H1 (cell line): Measurements from ENCODE around the gene MMD. TPM values are rescaled to one million over a fixed set of nuclear protein-coding genes. Genes with fewer than 3 reads are reported as not detected.

Experiments
- CTCF ChIA-PET: fragments of 300-600 bp; sonication (Branson Sonifier 250); formaldehyde crosslinking; loops from one replicate; lab custom pipeline; 2021; ENCODE audit not compliant: partially characterized antibody; lab: Charles Lee
- POLR2A ChIA-PET: fragments of 300-600 bp; sonication (Branson Sonifier 250); formaldehyde crosslinking; loops from one replicate; lab custom pipeline; 2021; ENCODE audit warnings: inconsistent platforms; ENCODE audit not compliant: partially characterized antibody; lab: Charles Lee
- DNase-seq, 2 experiments: peaks; one replicate each; pipeline versions ENCODE4 v3.0.0 to v3.0.0-alpha.2; 2010 to 2022; ENCODE audit warnings: low spot score in 2 of 2, low read depth in 1 of 2, mixed read lengths in 1 of 2
- FAIRE-seq: peaks from 2 replicates; lab custom pipeline; 2011; peaks lifted over from hg19 to GRCh38; lab: Jason Lieb, UNC
- H2AFZ ChIP-seq: 2 replicates; pipeline ENCODE4 v1.8.1; 2012; ENCODE audit warnings: low read length, inconsistent platforms
- H2AK5ac ChIP-seq: 2 replicates; pipeline ENCODE4 v1.6.1; 2013; ENCODE audit warnings: low read depth, low read length
- H2BK120ac ChIP-seq: replicated peaks from 2 replicates; pipeline ENCODE3; 2013; ENCODE audit warnings: low read depth, low read length, inconsistent platforms
- H2BK12ac ChIP-seq: 2 replicates; pipeline ENCODE4 v1.6.1; 2013; ENCODE audit warnings: low read depth, low read length
- H2BK15ac ChIP-seq: 2 replicates; pipeline ENCODE4 v1.6.1; 2013; ENCODE audit warnings: low read length
- H2BK20ac ChIP-seq: 2 replicates; pipeline ENCODE4 v1.6.1; 2013; ENCODE audit warnings: low read length
- H2BK5ac ChIP-seq: 2 replicates; pipeline ENCODE4 v1.6.1; 2013; ENCODE audit warnings: low read depth, low read length
- H3K14ac ChIP-seq: 2 replicates; pipeline ENCODE4 v1.6.1; 2013; ENCODE audit warnings: inconsistent platforms; ENCODE audit not compliant: insufficient read length
- H3K18ac ChIP-seq: 2 replicates; pipeline ENCODE4 v1.6.1; 2013; ENCODE audit warnings: low read length; ENCODE audit errors: extremely low read depth
- H3K23ac ChIP-seq: 2 replicates; pipeline ENCODE4 v1.6.1; 2013; ENCODE audit warnings: inconsistent platforms; ENCODE audit not compliant: insufficient read length
- H3K23me2 ChIP-seq: 2 replicates; pipeline ENCODE4 v1.6.1; 2013; ENCODE audit warnings: low read depth, low read length
- H3K27ac ChIP-seq: 2 replicates; pipeline ENCODE4 v1.6.1; 2011; ENCODE audit warnings: low read depth, low read length, inconsistent platforms
- H3K27me3 ChIP-seq, 4 experiments: replicated peaks in 1 of 4; 1 replicate in 1 of 4; 2 replicates in 3 of 4; pipeline versions ENCODE4 v1.6.1 to v1.8.1; 2011 to 2013; ENCODE audit warnings: low read length in 3 of 4, mild to moderate bottlenecking in 3 of 4, inconsistent platforms in 2 of 4, mixed read lengths in 2 of 4, moderate library complexity in 1 of 4; ENCODE audit not compliant: control insufficient read depth in 3 of 4, insufficient read depth in 3 of 4; ENCODE audit errors: extremely low read depth in 1 of 4
- H3K36me3 ChIP-seq, 4 experiments: 2 replicates each; pipeline versions ENCODE4 v1.6.1 to v1.8.1; 2011 to 2013; ENCODE audit warnings: mild to moderate bottlenecking in 4 of 4, low read length in 3 of 4, moderate library complexity in 2 of 4, control low read depth in 1 of 4, inconsistent platforms in 1 of 4; ENCODE audit not compliant: insufficient read depth in 4 of 4, control insufficient read depth in 2 of 4
- H3K4ac ChIP-seq: replicated peaks from 2 replicates; pipeline ENCODE3; 2013; ENCODE audit warnings: low read length, low read depth, mixed read lengths, inconsistent platforms; ENCODE audit not compliant: insufficient read length
- H3K4me1 ChIP-seq, 4 experiments: replicated peaks in 1 of 4; 1 replicate in 1 of 4; 2 replicates in 3 of 4; pipeline versions ENCODE4 v1.6.1 to v1.8.1; 2011 to 2013; ENCODE audit warnings: low read length in 3 of 4, inconsistent platforms in 2 of 4, mixed read lengths in 1 of 4; ENCODE audit not compliant: insufficient read depth in 4 of 4, control insufficient read depth in 3 of 4
- H3K4me2 ChIP-seq, 2 experiments: 2 replicates each; pipeline versions ENCODE4 v1.6.1 to v1.8.1; 2011 to 2013; ENCODE audit warnings: low read depth in 2 of 2, low read length in 2 of 2, control low read depth in 1 of 2, inconsistent platforms in 1 of 2, mild to moderate bottlenecking in 1 of 2; ENCODE audit not compliant: insufficient read depth in 1 of 2
- H3K4me3 ChIP-seq, 4 experiments: fragments of 200-600, 300-600 bp in 1 of 4; sonication (generic), shearing (Covaris generic), sonication (Bioruptor Twin) in 1 of 4; 2 replicates each; pipeline versions ENCODE4 v1.5.1 to v1.8.1; 2011 to 2016; ENCODE audit warnings: low read length in 4 of 4, low read depth in 3 of 4, control low read depth in 2 of 4, inconsistent platforms in 2 of 4, mild to moderate bottlenecking in 2 of 4, mixed read lengths in 1 of 4, moderate library complexity in 1 of 4; ENCODE audit not compliant: insufficient read depth in 2 of 4; ENCODE audit errors: extremely low read depth in 1 of 4
- H3K56ac ChIP-seq: replicated peaks from 2 replicates; pipeline ENCODE3; 2013; ENCODE audit warnings: low read depth, mild to moderate bottlenecking, mixed read lengths, low read length, inconsistent platforms; ENCODE audit not compliant: insufficient read length
- H3K79me1 ChIP-seq: 2 replicates; pipeline ENCODE4 v1.6.1; 2013; ENCODE audit warnings: low read depth, low read length, control low read depth
- H3K79me2 ChIP-seq, 2 experiments: 2 replicates each; pipeline versions ENCODE4 v1.6.1 to v1.8.1; 2012 to 2013; ENCODE audit warnings: low read length in 2 of 2, mild to moderate bottlenecking in 2 of 2, inconsistent platforms in 1 of 2; ENCODE audit not compliant: insufficient read depth in 2 of 2, control insufficient read depth in 1 of 2
- H3K9ac ChIP-seq, 4 experiments: replicated peaks in 1 of 4; 1 replicate in 1 of 4; 2 replicates in 3 of 4; pipeline versions ENCODE4 v1.6.1 to v1.8.1; 2011 to 2013; ENCODE audit warnings: low read depth in 3 of 4, low read length in 3 of 4, control low read depth in 2 of 4, mild to moderate bottlenecking in 2 of 4, moderate library complexity in 2 of 4, inconsistent platforms in 1 of 4; ENCODE audit errors: extremely low read depth in 1 of 4
- H3K9me3 ChIP-seq, 2 experiments: 2 replicates each; pipeline versions ENCODE4 v1.6.1 to v1.8.1; 2012 to 2013; ENCODE audit warnings: mild to moderate bottlenecking in 2 of 2, moderate library complexity in 2 of 2, control low read depth in 1 of 2, inconsistent platforms in 1 of 2, low read depth in 1 of 2, low read length in 1 of 2, mixed read lengths in 1 of 2; ENCODE audit not compliant: insufficient read depth in 2 of 2
- H4K20me1 ChIP-seq, 2 experiments: replicated peaks in 1 of 2; 2 replicates each; pipeline versions ENCODE3 to v1.8.1; 2011 to 2013; ENCODE audit warnings: inconsistent platforms in 2 of 2, low read length in 2 of 2, mild to moderate bottlenecking in 1 of 2; ENCODE audit not compliant: insufficient read depth in 2 of 2, control insufficient read depth in 1 of 2
- H4K5ac ChIP-seq: 2 replicates; pipeline ENCODE4 v1.6.1; 2013; ENCODE audit warnings: low read length, low read depth, mixed read lengths, inconsistent platforms; ENCODE audit not compliant: insufficient read length
- H4K8ac ChIP-seq: 2 replicates; pipeline ENCODE4 v1.8.0; 2013; ENCODE audit warnings: mild to moderate bottlenecking, moderate library complexity, low read length, inconsistent platforms; ENCODE audit not compliant: insufficient read depth; ENCODE audit errors: extremely low read depth
- H4K91ac ChIP-seq: replicated peaks from 2 replicates; pipeline ENCODE3; 2013; ENCODE audit warnings: low read length, mixed read lengths, inconsistent platforms; ENCODE audit not compliant: insufficient read length
- HDAC2 ChIP-seq, 2 experiments: fragments of 300-600 bp in 1 of 2; sonication (generic) in 1 of 2; IDR thresholded peaks; 2 replicates each; pipeline ENCODE4 v1.6.1; 2011 to 2012; ENCODE audit warnings: low read depth in 2 of 2, low read length in 2 of 2, mild to moderate bottlenecking in 2 of 2, moderate library complexity in 2 of 2, borderline replicate concordance in 1 of 2, inconsistent platforms in 1 of 2
- WGBS, 2 experiments: shearing (Covaris generic) in 1 of 2; methylation state at CpG; one replicate each; pipeline versions ENCODE4 v1.1.6 to v1.1.7; 2013 to 2015; ENCODE audit warnings: low lambda C conversion rate in 2 of 2, mixed read lengths in 2 of 2, inconsistent platforms in 1 of 2, low coverage in 1 of 2, missing lambda C conversion rate in 1 of 2; ENCODE audit not compliant: insufficient replicate concordance in 2 of 2, insufficient coverage in 1 of 2, insufficient read length in 1 of 2; ENCODE audit errors: extremely low coverage in 1 of 2, missing lambda C conversion rate in 1 of 2; 5-methylcytosine and 5-hydroxymethylcytosine counted together
- polyA plus RNA-seq, 7 experiments: library from polyadenylated mRNA; depleted of rRNA in 3 of 7; stranded (reverse) in 5 of 7; unstranded in 2 of 7; fragments of >200 nt in 5 of 7; fragments of 200-250 nt in 2 of 7; gene quantifications; 1 replicate in 5 of 7; 2 replicates in 1 of 7; 4 replicates in 1 of 7; pipeline versions ENCODE4 v1.2.1 to v1.2.3, GENCODE V29; 2011 to 2013; ENCODE audit warnings: missing spikeins in 2 of 7, mixed read lengths in 2 of 7
- total RNA-seq: library from RNA; stranded (reverse); fragmentation: NEBNext Ultra II Directional; extraction: Animal tissue kit (Norgen Biotek cat#: 25700); gene quantifications from 2 replicates; pipeline ENCODE4 v1.2.1, GENCODE V29; 2021

MMD gene
- total and polyA plus RNA-seq, 2 of the 8 experiments (the other 6 are each of a cell fraction or from before 2014, with no cell fraction given) = 28.2 to 37.8 TPM

GRCh38 chr17:55416470-55417052 lies 5.1 kb downstream of the MMD start:
- Histone ChIP-seq H2BK20ac (no peak overlapping the region), H3K9me3 (no peaks in the 10 kb centered on the region), H3K23ac (no peak overlapping the region), H3K4me3 (no peak overlapping the region), H3K14ac (no peak overlapping the region), H4K8ac (no peak overlapping the region), H2BK120ac (no peak overlapping the region), H3K36me3 (peaks cover 4 to 26% (median 11%) of the 10 kb centered on the region in 4 experiments; a peak in 6 of 8 replicates), H3K9ac (no peak overlapping the region), H2AFZ (no peak overlapping the region), H3K56ac (no peak overlapping the region), H3K27me3 (no peaks in the 10 kb centered on the region), H3K4me2 (no peak overlapping the region), H4K20me1 (peaks cover 0 to 8% of the 10 kb centered on the region in 2 experiments), H3K27ac (no peak overlapping the region), H4K91ac (no peak overlapping the region), H3K79me2 (peaks cover 18 to 69% of the 10 kb centered on the region in 2 experiments), H3K4me1 (peaks cover 3 to 7% (median 5%) of the 10 kb centered on the region in 4 experiments; a peak in 5 of 7 replicates), H2BK5ac (no peak overlapping the region), H2AK5ac (no peak overlapping the region), H4K5ac (no peak overlapping the region), H3K79me1 (peaks cover 6% of the 10 kb centered on the region), H2BK15ac (no peak overlapping the region), H3K4ac (no peak overlapping the region), H3K18ac (no peak overlapping the region), H3K23me2 (peaks cover 6% of the 10 kb centered on the region), H2BK12ac (no peak overlapping the region)
- DNase-seq (no peak), FAIRE-seq (no peak)
- WGBS, 2 experiments = 83% methylated on average over 4 of the region's 4 CpGs; no CpG with 5 or more reads in 1 of the 2 experiments
- CTCF ChIA-PET = interaction anchor here (1.2 kb wide), 1 partner anchor 9 kb away, joined by 4 read pairs; no protein-coding TSS in a partner anchor
- TF ChIP-seq HDAC2 (IDR thresholded peaks at IDR 0.05; ENCODE audit: borderline replicate concordance in 1 of 2, low read depth in 2 of 2, low read length in 2 of 2) = no peak
- POLR2A ChIA-PET = no interaction called here
